HL-60 (cell line): ENCODE measurements around the gene ARL10.

ENCODE experiments used
- DNase-seq, 2 experiments: peaks; one replicate each; pipeline ENCODE4 v3.0.0-alpha.2; 2010 to 2020; ENCODE audit warnings: low read depth in 1 of 2, low spot score in 1 of 2
- H3K27ac ChIP-seq: fragments of 250-450 bp; sonication (Bioruptor Pico); replicated peaks from 2 replicates; pipeline ENCODE4 v1.5.1; 2020; ENCODE audit warnings: mild to moderate bottlenecking, moderate library complexity
- H3K27me3 ChIP-seq: fragments of 250-450 bp; sonication (Bioruptor Pico); 2 replicates; pipeline ENCODE4 v1.5.1; 2021; ENCODE audit warnings: mild to moderate bottlenecking, moderate library complexity; ENCODE audit not compliant: insufficient read depth, poor library complexity, severe bottlenecking
- H3K4me3 ChIP-seq: replicated peaks from 2 replicates; pipeline ENCODE4 v1.5.1; 2011; ENCODE audit warnings: mild to moderate bottlenecking, control low read depth, low read length; ENCODE audit not compliant: insufficient read depth
- GABPA ChIP-seq: IDR thresholded peaks from 2 replicates; pipeline ENCODE4 v1.6.1; 2012; ENCODE audit warnings: low read depth
- POLR2AphosphoS5 ChIP-seq: IDR thresholded peaks from 2 replicates; pipeline ENCODE4 v1.6.1; 2012; ENCODE audit warnings: low read depth
- SPI1 ChIP-seq: IDR thresholded peaks from 2 replicates; pipeline ENCODE4 v1.6.1; 2012; ENCODE audit warnings: low read depth, mild to moderate bottlenecking, borderline replicate concordance
- TF ChIP-seq, protein P1 (sequence below): IDR thresholded peaks from one replicate; pipeline ENCODE4 v1.5.1; 2011; ENCODE audit warnings: low read length, control low read depth, inconsistent platforms; ENCODE audit not compliant: insufficient read depth
- TF ChIP-seq, protein P2 (sequence below): IDR thresholded peaks from 2 replicates; pipeline ENCODE4 v1.6.1; 2012; ENCODE audit warnings: low read depth; ENCODE audit not compliant: insufficient replicate concordance

ARL10 gene

DNA sequence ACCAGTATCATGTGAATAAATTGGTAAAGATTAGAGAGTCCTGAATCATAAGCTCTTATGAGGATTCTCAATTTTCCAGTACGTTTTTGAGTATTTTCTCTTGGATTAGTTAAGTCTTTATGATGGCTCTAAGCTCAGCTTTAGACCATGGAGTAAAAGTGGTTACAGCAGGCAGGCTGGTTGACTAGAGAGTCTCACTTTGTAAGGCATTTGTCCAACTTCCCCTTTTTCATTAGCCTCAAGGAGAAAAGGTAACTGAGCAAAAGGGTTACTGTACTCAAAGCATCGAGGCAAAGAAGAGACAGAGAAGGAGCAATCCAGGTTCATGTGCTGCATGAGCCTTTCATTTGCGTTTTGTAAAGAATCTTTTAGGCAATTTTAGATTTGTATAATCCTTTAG is 14.6 kb downstream of the ARL10 start:
- TF ChIP-seq, protein P1, sequence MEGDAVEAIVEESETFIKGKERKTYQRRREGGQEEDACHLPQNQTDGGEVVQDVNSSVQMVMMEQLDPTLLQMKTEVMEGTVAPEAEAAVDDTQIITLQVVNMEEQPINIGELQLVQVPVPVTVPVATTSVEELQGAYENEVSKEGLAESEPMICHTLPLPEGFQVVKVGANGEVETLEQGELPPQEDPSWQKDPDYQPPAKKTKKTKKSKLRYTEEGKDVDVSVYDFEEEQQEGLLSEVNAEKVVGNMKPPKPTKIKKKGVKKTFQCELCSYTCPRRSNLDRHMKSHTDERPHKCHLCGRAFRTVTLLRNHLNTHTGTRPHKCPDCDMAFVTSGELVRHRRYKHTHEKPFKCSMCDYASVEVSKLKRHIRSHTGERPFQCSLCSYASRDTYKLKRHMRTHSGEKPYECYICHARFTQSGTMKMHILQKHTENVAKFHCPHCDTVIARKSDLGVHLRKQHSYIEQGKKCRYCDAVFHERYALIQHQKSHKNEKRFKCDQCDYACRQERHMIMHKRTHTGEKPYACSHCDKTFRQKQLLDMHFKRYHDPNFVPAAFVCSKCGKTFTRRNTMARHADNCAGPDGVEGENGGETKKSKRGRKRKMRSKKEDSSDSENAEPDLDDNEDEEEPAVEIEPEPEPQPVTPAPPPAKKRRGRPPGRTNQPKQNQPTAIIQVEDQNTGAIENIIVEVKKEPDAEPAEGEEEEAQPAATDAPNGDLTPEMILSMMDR = no peak
- peak; percentile 74; the same call in 1 of the 2 replicates for TF ChIP-seq SPI1
- Histone ChIP-seq H3K4me3 (no peak overlapping the region), H3K27me3 (no peaks in the 10 kb centered on the region), H3K27ac (no peak overlapping the region)
- peak in 1 of 2 experiments; percentile 17 for DNase-seq

DNA sequence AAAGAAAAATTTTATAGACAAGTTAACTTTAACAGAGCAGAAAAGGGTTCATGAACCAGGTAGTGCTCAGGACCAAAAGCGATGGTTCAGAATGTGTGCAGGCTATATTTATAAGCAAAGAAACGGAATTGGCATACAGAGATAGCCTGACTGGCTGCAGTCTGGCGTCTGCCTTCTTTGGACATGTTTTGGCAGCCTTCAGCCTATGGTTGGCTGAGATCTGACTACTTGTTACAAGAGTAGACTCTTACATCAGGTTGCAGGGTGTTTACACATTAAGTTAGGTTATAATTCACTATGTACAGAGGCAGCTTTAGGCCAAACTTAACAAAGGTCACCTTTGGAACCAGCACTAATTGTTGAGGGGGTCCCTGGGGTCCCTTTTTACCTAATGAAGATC is 16.1 kb downstream of the ARL10 start:
- H3K27me3 ChIP-seq = no peaks in the 10 kb centered on the region
- H3K27ac ChIP-seq = no peak overlapping the region
- DNase-seq = no peak
- TF ChIP-seq POLR2AphosphoS5 (no peak), GABPA (no peak), SPI1 (no peak)
- TF ChIP-seq, protein P2, sequence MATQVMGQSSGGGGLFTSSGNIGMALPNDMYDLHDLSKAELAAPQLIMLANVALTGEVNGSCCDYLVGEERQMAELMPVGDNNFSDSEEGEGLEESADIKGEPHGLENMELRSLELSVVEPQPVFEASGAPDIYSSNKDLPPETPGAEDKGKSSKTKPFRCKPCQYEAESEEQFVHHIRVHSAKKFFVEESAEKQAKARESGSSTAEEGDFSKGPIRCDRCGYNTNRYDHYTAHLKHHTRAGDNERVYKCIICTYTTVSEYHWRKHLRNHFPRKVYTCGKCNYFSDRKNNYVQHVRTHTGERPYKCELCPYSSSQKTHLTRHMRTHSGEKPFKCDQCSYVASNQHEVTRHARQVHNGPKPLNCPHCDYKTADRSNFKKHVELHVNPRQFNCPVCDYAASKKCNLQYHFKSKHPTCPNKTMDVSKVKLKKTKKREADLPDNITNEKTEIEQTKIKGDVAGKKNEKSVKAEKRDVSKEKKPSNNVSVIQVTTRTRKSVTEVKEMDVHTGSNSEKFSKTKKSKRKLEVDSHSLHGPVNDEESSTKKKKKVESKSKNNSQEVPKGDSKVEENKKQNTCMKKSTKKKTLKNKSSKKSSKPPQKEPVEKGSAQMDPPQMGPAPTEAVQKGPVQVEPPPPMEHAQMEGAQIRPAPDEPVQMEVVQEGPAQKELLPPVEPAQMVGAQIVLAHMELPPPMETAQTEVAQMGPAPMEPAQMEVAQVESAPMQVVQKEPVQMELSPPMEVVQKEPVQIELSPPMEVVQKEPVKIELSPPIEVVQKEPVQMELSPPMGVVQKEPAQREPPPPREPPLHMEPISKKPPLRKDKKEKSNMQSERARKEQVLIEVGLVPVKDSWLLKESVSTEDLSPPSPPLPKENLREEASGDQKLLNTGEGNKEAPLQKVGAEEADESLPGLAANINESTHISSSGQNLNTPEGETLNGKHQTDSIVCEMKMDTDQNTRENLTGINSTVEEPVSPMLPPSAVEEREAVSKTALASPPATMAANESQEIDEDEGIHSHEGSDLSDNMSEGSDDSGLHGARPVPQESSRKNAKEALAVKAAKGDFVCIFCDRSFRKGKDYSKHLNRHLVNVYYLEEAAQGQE = no peak
- TF ChIP-seq, protein P1 = no peak
- H3K4me3 ChIP-seq = no peak overlapping the region

DNA sequence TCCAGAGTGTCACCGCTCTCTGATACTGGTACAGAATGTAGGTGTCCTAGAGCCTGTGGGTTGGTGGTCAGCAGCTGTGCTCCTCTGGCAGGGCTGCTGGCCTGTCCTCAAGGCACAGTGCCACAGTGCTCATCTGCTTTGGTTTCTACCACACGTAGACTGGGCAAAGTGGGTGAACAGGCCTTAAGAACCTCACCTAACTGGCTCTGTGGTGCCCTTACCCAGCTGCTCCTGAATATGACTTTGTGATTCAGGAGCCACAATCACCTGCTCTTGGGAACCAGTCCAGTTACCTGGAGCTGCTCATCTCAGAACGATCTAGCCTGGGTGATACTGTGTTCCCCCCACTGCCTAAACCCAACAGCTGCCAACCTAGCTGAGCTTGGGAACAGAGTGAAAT is 16.7 kb downstream of the ARL10 start:
- H3K27me3 ChIP-seq = no peaks in the 10 kb centered on the region
- TF ChIP-seq, protein P1 = no peak
- TF ChIP-seq POLR2AphosphoS5 = no peak; the same call in 1 of the 2 replicates
- TF ChIP-seq, protein P2 = no peak
- no peak for TF ChIP-seq SPI1
- TF ChIP-seq GABPA = no peak
- no peak overlapping the region for H3K4me3 ChIP-seq
- H3K27ac ChIP-seq = no peak overlapping the region
- no peak for DNase-seq

DNA sequence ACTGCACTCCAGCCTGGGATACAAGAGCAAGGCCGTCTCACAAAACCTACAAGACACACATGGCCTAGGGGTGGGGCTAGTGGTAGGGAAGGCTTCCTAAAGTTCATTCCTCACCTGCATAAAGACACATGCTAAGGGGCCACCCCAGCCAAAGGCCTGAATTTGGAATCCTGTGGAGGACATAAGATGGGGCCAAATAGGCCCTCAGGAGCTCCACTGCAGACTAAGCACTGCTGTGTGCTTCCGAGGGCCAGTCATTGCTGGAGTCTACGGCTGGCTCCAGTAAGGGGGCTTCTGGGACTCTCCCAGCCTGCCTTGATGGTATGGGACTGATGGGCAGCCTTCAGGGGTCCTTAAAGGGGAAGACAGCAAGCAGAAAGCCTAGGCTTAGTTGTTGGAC is 17.4 kb downstream of the ARL10 start:
- Histone ChIP-seq H3K27ac (no peak overlapping the region), H3K27me3 (no peaks in the 10 kb centered on the region), H3K4me3 (no peak overlapping the region)
- no peak for TF ChIP-seq GABPA
- TF ChIP-seq, protein P2 = no peak
- no peak for TF ChIP-seq POLR2AphosphoS5
- no peak for TF ChIP-seq SPI1
- TF ChIP-seq, protein P1 = no peak
- DNase-seq = no peak
